NCI-H2227 (cell line): ENCODE measurements around the gene ACAN.

Experiments used
- DNase-seq: peaks from one replicate; lab custom pipeline; 2025; ENCODE audit not compliant: unreplicated experiment; lab: John Stamatoyannopoulos, UW

The ACAN gene

GRCh38 chr15:88803241-88803919 lies at the start of gene ACAN:
ACAN (plus strand) TSS chr15:88803436; CDS start chr15:88836207, 32,771 bp downstream.
- peak; percentile 24 for DNase-seq

GRCh38 chr15:88756521-88756920 lies 46.7 kb upstream of the ACAN start:
- no peak for DNase-seq

DNA sequence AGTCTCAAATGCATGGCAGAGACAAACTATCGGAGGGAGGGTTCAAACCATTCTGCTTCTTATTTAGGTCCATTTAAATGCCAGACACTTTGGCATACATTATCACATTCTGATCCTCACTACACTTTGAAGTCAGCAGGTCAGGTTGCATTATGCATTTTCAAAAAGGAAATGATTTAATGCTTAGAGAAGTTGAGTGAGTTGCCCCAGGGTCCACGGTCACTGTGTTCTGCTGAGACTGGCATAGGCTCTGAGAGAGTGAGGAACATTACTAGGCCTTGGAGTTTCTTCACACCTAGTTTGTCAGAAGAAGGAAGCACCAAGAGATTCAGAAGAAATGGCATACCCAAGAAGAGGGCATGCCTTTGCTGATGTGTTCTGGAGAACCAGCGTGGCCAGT lies 46.3 kb upstream of the ACAN start:
- DNase-seq = no peak

DNA sequence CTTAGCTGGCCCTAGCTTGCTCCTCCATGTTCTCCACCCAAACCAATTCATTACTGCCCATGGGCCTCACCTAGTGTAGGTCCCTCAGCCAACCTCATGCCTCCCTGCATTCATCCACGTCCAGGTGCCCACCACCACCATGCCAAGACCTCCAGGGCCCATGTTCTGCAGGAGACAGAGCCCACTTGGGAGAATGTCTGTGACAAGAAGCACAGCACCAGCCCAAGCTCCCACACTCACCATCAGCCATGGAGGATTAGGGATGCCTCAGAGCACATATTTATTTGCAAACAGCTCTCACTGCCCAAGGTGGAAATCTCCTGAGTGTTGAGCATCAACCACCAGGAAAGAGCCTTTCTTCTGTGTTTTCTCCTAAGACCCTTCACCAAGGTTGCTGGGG lies 43.4 kb upstream of the ACAN start:
- no peak for DNase-seq

- DNase-seq = no peak
Observed at GRCh38 chr15:88764448-88764847, 38.8 kb upstream of the ACAN start.

DNA sequence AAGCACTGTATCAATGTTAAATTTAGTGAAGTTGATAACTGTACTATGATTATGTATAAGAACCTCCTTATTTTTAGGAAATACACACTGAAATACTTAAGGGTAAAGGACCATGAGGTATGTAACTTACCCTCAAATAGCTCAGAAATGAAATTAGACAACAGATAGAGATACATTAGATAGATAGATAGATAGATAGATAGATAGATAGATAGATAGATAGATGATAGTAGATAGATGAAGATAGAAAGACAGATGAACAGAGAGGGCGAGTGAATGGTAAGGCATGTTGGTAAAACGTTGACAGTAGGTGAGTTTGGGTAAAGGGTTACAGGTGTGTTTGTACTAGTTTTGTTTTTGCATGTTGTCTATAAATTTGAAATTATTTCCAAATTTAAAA lies 38.0 kb upstream of the ACAN start:
- no peak for DNase-seq

- DNase-seq = peak; percentile 36
Observed at GRCh38 chr15:88769161-88769971, 33.9 kb upstream of the ACAN start.

DNA sequence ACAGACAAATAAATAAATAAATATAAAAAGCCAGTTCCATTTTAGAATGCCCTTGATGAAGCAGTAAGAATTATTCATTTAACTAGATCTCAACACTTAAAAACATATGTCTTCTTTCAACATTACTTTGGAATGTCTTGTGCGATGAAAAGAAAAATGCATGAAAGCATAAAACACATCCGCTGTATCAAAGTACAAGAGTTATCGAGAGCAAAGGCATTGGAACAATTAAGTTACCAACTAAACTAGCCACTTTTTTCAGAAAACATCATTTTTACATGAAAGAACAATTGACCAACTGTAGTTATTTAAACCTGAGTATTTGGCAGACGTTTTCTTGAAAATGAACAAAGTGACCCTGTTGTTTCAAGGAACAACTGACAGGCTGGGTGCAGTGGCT lies 27.5 kb upstream of the ACAN start:
- DNase-seq = no peak

DNA sequence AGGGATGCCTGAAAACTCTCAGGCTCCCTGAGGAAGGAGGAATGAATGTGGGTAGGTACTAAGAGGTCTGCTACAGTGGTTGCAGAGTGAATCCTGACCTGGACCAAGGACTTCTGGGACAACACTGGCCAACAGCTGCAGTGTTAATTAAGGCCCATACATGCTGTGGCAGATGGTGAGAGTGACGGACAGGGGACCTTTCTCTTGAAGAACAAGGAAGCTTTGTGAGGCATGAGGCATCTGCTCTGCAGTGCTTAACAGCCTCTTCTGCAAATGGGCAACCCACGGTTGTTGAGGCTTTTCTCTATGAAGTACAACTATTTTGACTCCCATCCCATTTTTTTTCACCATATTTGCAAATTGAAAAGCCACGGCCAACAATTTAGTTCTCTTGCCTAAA lies 26.6 kb upstream of the ACAN start:
- no peak for DNase-seq

DNA sequence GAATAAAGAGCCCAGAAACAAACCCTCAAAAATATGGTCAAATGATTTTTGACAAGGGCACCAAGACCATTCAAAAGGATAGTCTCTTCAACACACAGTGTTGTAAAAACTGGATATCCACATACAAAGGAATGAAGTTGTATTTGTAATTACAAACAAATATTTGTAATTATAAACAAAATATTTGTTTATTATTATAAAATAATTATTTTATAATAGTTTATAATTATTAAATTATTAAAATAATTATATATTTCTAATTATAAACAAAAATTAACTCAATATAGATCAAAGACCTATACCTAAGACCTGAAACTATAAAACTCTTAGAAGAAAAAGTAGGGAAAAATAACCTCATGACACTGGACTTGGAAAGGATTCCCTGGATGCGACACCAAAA lies 23.3 kb upstream of the ACAN start:
- DNase-seq = no peak

GRCh38 chr15:88782465-88782864 lies 20.8 kb upstream of the ACAN start:
- DNase-seq = no peak

DNA sequence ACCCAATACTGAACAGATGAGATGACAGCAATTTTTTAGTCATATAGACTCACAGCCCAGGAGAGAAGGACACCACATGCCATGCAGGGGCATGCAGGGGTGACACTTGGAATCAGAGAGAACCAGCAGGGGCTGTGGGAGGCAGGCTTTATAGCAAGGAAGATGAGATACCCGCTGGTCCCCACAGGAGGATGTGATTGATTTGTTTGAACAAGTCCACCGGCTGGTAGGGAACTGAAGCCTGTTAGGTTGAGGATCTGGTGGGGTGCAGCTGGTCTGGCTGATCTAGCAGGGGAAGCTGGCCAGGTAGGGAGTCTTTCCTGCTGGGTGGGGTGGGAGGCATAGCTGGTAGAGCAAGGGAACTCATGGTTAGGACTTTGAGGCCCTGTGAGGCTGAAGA lies 18.0 kb upstream of the ACAN start:
- DNase-seq = no peak

- DNase-seq = no peak
Observed at GRCh38 chr15:88788036-88788435, 15.2 kb upstream of the ACAN start.

DNA sequence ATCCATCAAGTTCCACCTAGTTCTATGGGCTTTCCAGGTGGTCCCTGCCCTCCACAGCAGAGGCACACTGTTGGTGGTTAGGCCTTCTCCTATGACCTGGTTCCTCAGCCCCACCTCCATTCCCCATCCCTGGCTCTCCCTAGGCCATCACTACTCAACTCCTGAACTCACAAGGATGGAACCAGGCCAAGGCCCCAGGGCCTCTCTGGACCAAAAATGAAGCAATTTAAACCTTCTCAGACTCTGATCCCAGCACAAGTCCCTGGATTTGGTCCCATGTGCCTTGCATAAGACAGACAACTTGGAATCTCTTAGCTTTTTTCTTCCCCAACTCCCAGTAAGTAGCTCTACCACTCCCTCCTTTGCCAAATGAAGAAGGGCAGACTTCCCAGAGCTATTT lies 14.4 kb upstream of the ACAN start:
- DNase-seq = no peak

DNA sequence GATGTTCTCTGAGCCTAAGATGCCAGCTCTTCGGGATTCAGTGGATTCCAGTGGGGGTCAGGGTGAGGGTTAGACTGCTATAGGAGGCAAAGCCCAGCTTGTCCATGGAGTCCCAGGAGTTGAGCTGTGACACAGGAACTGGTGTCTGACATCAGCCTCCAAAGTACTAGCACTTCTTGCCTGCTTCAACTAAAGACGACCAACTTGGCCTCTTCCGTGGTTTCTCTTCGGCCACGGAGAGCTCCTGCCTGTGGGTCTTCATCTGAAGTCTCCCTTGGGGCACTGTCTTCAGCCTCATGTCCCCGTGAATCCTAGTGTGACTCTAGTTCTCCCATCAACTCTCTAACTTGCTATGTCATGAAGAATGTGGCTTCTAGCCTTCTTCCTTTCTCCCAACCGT lies 12.8 kb upstream of the ACAN start:
- no peak for DNase-seq

DNA sequence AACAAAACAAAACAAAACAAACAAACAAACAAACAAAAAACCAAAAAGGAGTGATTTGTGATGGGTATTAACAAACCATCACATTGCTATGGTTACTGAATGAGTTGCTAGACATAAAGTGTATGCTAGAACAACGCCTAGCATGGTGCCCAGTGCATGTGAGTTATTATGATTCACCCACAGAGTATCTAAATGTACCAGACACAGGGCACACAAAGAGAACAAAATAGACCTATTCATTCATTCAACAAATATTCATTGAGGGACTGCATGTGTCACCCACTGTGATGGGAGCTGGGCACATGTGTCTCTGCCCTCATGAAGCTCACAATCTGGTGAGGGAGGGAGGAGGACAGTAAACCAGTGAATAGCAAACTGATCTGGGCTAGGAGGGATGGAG lies 11.6 kb upstream of the ACAN start:
- DNase-seq = no peak

DNA sequence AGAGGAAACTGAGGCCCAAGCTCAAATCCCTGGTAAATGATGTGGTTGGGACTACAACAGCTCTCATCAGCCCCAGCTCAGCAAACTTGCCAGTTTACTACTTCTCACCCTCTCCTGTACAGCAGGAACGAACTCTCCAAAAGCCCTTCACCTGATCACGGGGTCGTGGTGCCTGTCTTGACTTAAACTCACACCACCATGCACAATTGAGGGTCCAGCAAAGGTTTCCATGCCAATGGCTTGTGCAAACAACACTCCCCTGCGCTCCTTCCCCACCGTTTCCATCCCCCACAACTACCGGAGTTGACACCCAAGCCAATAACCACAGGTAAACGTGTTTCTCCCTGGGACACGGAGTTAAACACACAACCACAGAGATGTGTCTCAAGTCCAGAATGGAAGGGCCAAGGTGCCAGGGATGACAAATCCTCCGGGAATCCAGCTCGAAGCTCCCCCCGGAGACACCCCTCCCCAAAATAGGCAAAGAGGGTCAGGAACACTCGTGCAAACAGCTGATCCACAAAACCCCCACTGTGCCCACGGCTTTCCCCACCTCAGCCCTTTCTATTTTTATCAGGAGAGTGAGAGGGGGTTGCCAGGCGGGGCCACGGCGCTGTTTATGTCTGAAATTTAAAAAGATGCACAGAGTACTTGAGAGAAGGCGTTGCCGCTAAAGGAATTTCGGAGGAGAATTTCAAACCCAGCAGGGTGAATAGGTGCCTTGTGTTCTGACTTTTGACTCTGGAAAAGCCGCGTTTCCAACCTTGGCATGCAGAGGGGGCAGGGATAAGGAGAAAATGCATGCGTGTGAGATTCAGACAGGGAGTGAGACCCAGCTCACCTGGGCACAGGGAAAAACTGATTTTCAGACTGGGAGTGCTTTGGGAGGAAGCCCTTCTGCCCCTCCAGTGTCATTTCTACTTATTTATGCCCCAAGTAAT lies 10.6 kb upstream of the ACAN start:
- DNase-seq = no peak

- DNase-seq = no peak
Observed at GRCh38 chr15:88794001-88794400, 9.2 kb upstream of the ACAN start.

GRCh38 chr15:88797663-88798339 lies 5.4 kb upstream of the ACAN start:
- DNase-seq = no peak

GRCh38 chr15:88799341-88799740 lies 3.9 kb upstream of the ACAN start:
- DNase-seq = no peak

DNA sequence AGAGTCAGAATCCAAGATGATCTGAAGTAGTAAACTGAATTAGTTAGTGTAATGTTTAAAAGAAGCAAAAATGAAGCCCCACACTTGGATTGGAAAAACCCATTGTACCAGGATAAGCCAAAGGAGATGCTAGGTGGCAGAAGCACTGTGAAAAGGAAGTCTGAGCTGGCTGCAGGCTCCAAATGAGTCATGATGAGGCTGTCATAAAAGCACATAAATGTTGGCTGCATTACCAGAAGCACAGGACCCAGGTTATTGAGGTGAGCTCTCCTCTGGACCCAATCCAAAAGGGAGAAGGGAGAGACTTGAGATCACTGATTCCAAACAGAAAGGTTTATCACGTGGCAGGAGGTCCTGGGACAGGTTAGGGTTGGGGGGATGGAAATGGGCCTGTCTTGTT lies 3.2 kb upstream of the ACAN start:
- DNase-seq = no peak
